Common myeloid progenitor, CD34-positive (primary cell): Measurements from ENCODE around the gene ADRA2C.
A peak's percentile ranks its signal among the peaks of the same experiment; 100 is the strongest.

Experiments
- CTCF ChIA-PET: fragments of 350-600 bp; sonication (Branson Sonifier 250); formaldehyde crosslinking; loops from one replicate; lab custom pipeline; 2021; ENCODE audit warnings: antibody characterized with exemption; lab: Charles Lee
- POLR2A ChIA-PET: fragments of 350-600 bp; sonication (Branson Sonifier 250); formaldehyde crosslinking; loops from one replicate; lab custom pipeline; 2021; ENCODE audit warnings: antibody characterized with exemption; lab: Charles Lee
- DNase-seq, 3 donors: peaks; one replicate each; pipeline versions ENCODE4 v3.0.0 to v3.0.0-alpha.2; 2013
- H3K27ac ChIP-seq, 2 experiments: 1 replicate in 1 of 2; 2 replicates in 1 of 2; pipeline ENCODE4 v1.7.0; 2013; ENCODE audit warnings: inconsistent platforms in 2 of 2, low read length in 2 of 2, mild to moderate bottlenecking in 2 of 2, low read depth in 1 of 2, moderate library complexity in 1 of 2; ENCODE audit not compliant: severe bottlenecking in 2 of 2, insufficient read depth in 1 of 2, poor library complexity in 1 of 2
- H3K27me3 ChIP-seq, 5 experiments: replicated peaks in 2 of 5; 1 replicate in 3 of 5; 2 replicates in 2 of 5; pipeline versions ENCODE4 v1.6.1 to v1.7.0; 2013; ENCODE audit warnings: low read length in 4 of 5, mild to moderate bottlenecking in 2 of 5, moderate library complexity in 2 of 5, inconsistent platforms in 1 of 5; ENCODE audit not compliant: insufficient read depth in 5 of 5, control insufficient read depth in 4 of 5
- H3K36me3 ChIP-seq, 4 experiments: 1 replicate in 2 of 4; 2 replicates in 2 of 4; pipeline versions ENCODE4 v1.6.1 to v1.7.0; 2013; ENCODE audit warnings: low read length in 3 of 4, control low read depth in 1 of 4, mild to moderate bottlenecking in 1 of 4; ENCODE audit not compliant: control insufficient read depth in 4 of 4, insufficient read depth in 4 of 4
- H3K4me1 ChIP-seq, 4 experiments: 1 replicate in 3 of 4; 2 replicates in 1 of 4; pipeline versions ENCODE4 v1.6.1 to v1.7.1; 2013; ENCODE audit warnings: low read length in 3 of 4, mild to moderate bottlenecking in 3 of 4, control low read depth in 1 of 4, inconsistent platforms in 1 of 4, moderate library complexity in 1 of 4; ENCODE audit not compliant: control insufficient read depth in 4 of 4, insufficient read depth in 4 of 4; ENCODE audit errors: control extremely low read depth in 1 of 4
- H3K4me3 ChIP-seq, 7 experiments: 1 replicate in 4 of 7; 2 replicates in 3 of 7; pipeline versions ENCODE4 v1.5.1 to v1.7.0; 2013; ENCODE audit warnings: mild to moderate bottlenecking in 7 of 7, low read length in 6 of 7, moderate library complexity in 6 of 7, inconsistent platforms in 2 of 7, low read depth in 2 of 7, control low read depth in 1 of 7; ENCODE audit not compliant: insufficient read depth in 4 of 7, control insufficient read depth in 1 of 7; ENCODE audit errors: extremely low read depth in 1 of 7
- H3K9me3 ChIP-seq, 5 experiments: 1 replicate in 4 of 5; 2 replicates in 1 of 5; pipeline versions ENCODE4 v1.6.1 to v1.7.1; 2013; ENCODE audit warnings: low read length in 4 of 5, mild to moderate bottlenecking in 2 of 5, inconsistent platforms in 1 of 5, low read depth in 1 of 5, moderate library complexity in 1 of 5; ENCODE audit not compliant: control insufficient read depth in 4 of 5, insufficient read depth in 2 of 5; ENCODE audit errors: control extremely low read depth in 1 of 5
- WGBS: methylation state at CpG from one replicate; pipeline ENCODE4 v1.1.5; 2013; ENCODE audit not compliant: insufficient coverage; 5-methylcytosine and 5-hydroxymethylcytosine counted together

The ADRA2C gene

GRCh38 chr4:3744232-3744631 lies 22.0 kb upstream of the ADRA2C start:
- WGBS, result 51% methylated on average over 18 of the region's 22 CpGs
- peaks cover 0 to 91% (median 28%) of the 10 kb centered on the region in 5 experiments for H3K27me3 ChIP-seq

GRCh38 chr4:3744901-3745300 lies 21.3 kb upstream of the ADRA2C start:
- POLR2A ChIA-PET, result no interaction called here
- Histone ChIP-seq H3K4me1 (no peaks in the 10 kb centered on the region), H3K4me3 (no peak overlapping the region), H3K9me3 (peaks cover 0 to 17% (median 0%) of the 10 kb centered on the region in 5 experiments), H3K36me3 (no peaks in the 10 kb centered on the region), H3K27ac (no peak overlapping the region), H3K27me3 (peaks cover 0 to 93% (median 28%) of the 10 kb centered on the region in 5 experiments)
- DNase-seq, result no peak
- WGBS, result 18% methylated on average over 6 of the region's 14 CpGs
- CTCF ChIA-PET, result no interaction called here

More at GRCh38 chr4:3744232-3744631, 22.0 kb upstream of the ADRA2C start:
- Histone ChIP-seq H3K4me3 (no peak overlapping the region), H3K27ac (no peak overlapping the region), H3K9me3 (peaks cover 0 to 17% (median 0%) of the 10 kb centered on the region in 5 experiments), H3K4me1 (no peaks in the 10 kb centered on the region), H3K36me3 (no peaks in the 10 kb centered on the region)
- ChIA-PET CTCF (no interaction called here), POLR2A (no interaction called here)
- DNase-seq, result no peak

GRCh38 chr4:3745886-3746656 lies 20.1 kb upstream of the ADRA2C start:
- Histone ChIP-seq H3K4me1 (no peaks in the 10 kb centered on the region), H3K9me3 (peaks cover 0 to 14% (median 0%) of the 10 kb centered on the region in 5 experiments)
- CTCF ChIA-PET, result no interaction called here

GRCh38 chr4:3746701-3747580 lies 19.2 kb upstream of the ADRA2C start:
- H3K27me3 ChIP-seq, result peaks cover 0 to 90% (median 28%) of the 10 kb centered on the region in 5 experiments
- H3K4me1 ChIP-seq, result no peaks in the 10 kb centered on the region
- DNase-seq, result peak in 1 of 3 donors; percentile 5
- H3K9me3 ChIP-seq, result peaks cover 0 to 11% (median 0%) of the 10 kb centered on the region in 5 experiments
- H3K4me3 ChIP-seq, result no peak overlapping the region
- H3K27ac ChIP-seq, result no peak overlapping the region
- POLR2A ChIA-PET, result no interaction called here
- CTCF ChIA-PET, result interaction anchor here (0.9 to 3.8 kb wide), 3 partner anchors 9 to 134 kb away, joined by 3 to 11 read pairs (median 4); no protein-coding TSS in a partner anchor
- H3K36me3 ChIP-seq, result no peaks in the 10 kb centered on the region
- 60% methylated on average over 6 of the region's 23 CpGs for WGBS

More at GRCh38 chr4:3745886-3746656, 20.1 kb upstream of the ADRA2C start:
- POLR2A ChIA-PET, result no interaction called here
- no peak overlapping the region for H3K4me3 ChIP-seq
- DNase-seq, result no peak
- peaks cover 0 to 93% (median 28%) of the 10 kb centered on the region in 5 experiments for H3K27me3 ChIP-seq
- H3K27ac ChIP-seq, result no peak overlapping the region
- H3K36me3 ChIP-seq, result no peaks in the 10 kb centered on the region
- 73% methylated on average over 9 of the region's 32 CpGs for WGBS

GRCh38 chr4:3747581-3747904 lies 18.6 kb upstream of the ADRA2C start:
- no peaks in the 10 kb centered on the region for H3K36me3 ChIP-seq
- H3K27ac ChIP-seq, result no peak overlapping the region
- H3K9me3 ChIP-seq, result peaks cover 0 to 5% (median 0%) of the 10 kb centered on the region in 5 experiments
- POLR2A ChIA-PET, result no interaction called here
- CTCF ChIA-PET, result interaction anchor here (0.9 to 3.8 kb wide), 3 partner anchors 10 to 133 kb away, joined by 3 to 11 read pairs (median 4); no protein-coding TSS in a partner anchor
- no peak for DNase-seq
- 13% methylated on average over 16 of the region's 16 CpGs for WGBS
- H3K27me3 ChIP-seq, result peaks cover 0 to 90% (median 27%) of the 10 kb centered on the region in 5 experiments
- H3K4me1 ChIP-seq, result no peaks in the 10 kb centered on the region
- no peak overlapping the region for H3K4me3 ChIP-seq

DNA sequence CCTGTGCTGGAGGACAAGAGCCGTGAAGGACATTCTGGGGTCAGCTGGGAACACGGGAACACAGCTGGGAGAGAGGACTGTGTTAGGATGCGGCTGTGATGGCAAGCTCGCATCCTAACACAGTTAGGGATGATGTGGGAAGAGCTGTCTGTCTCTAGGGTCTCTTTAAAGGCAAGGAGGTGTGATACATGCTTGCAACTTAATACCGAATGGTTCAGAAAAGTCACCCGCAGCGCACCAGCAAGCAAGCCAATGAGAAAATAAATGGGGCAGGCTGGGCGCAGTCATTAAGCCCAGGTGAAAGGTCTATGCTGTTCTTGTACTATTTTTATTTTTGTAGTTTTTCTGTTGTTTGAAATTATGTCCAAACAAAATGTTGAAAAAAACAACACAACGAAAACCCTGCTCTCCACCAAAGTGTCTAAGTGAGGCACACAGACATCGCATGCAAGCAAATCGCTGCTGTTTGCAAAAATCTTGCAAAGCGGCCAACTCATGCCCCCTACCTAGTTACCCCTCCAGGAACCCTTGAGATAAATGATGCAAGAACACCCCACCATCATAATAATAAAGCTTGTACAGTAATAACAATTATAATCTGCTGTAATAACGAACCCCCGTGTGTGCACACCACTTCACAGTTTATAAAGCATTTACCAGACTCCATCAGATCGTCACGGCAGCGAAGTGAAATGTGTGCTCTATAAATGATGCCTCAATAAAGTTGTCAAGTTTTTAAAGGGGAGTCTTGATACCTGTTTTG lies 17.9 kb upstream of the ADRA2C start:
- H3K27me3 ChIP-seq, result peaks cover 0 to 90% (median 25%) of the 10 kb centered on the region in 5 experiments
- no peaks in the 10 kb centered on the region for H3K9me3 ChIP-seq
- H3K4me3 ChIP-seq, result no peak overlapping the region
- H3K27ac ChIP-seq, result no peak overlapping the region
- no peaks in the 10 kb centered on the region for H3K36me3 ChIP-seq
- 83% methylated on average over 10 of the region's 17 CpGs for WGBS
- POLR2A ChIA-PET, result no interaction called here
- H3K4me1 ChIP-seq, result no peaks in the 10 kb centered on the region
- CTCF ChIA-PET, result interaction anchor here (0.7 to 3.8 kb wide), 3 partner anchors 19 to 132 kb away, joined by 3 to 11 read pairs (median 4); no protein-coding TSS in a partner anchor
- DNase-seq, result no peak
